ENCODE data around the gene PATJ.
A peak's percentile ranks its signal among the peaks of the same experiment; 100 is the strongest.

The PATJ gene

DNA sequence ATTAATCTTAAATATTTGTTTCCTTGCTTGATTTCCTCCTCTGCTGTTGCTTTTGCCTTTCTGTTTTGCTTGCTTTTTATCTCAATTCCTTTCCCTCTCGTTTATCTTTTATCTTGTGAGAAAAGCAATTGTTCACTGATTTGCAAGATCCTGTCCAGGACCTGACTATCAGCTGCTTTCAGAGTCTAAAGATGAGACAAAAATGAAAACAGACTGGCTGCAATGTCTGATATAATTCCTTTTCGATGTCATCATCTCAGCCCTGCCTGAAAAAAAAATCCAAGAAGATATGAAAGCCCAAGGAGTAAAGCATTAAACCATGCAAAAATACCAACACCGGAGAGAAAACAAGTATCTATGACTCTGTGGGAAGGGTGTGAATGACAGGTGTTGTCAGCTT lies 225.5 kb downstream of the PATJ start:
- TF ChIP-seq, protein P1, sequence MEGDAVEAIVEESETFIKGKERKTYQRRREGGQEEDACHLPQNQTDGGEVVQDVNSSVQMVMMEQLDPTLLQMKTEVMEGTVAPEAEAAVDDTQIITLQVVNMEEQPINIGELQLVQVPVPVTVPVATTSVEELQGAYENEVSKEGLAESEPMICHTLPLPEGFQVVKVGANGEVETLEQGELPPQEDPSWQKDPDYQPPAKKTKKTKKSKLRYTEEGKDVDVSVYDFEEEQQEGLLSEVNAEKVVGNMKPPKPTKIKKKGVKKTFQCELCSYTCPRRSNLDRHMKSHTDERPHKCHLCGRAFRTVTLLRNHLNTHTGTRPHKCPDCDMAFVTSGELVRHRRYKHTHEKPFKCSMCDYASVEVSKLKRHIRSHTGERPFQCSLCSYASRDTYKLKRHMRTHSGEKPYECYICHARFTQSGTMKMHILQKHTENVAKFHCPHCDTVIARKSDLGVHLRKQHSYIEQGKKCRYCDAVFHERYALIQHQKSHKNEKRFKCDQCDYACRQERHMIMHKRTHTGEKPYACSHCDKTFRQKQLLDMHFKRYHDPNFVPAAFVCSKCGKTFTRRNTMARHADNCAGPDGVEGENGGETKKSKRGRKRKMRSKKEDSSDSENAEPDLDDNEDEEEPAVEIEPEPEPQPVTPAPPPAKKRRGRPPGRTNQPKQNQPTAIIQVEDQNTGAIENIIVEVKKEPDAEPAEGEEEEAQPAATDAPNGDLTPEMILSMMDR (conservative IDR thresholded peaks at IDR 0.05; ENCODE audit: low read depth, low read length), result no peak
- no peak overlapping the region for H3K4me3 ChIP-seq (ENCODE audit: low read depth, low read length)
- peak; percentile 49 for DNase-seq (ENCODE audit: low read depth)

DNA sequence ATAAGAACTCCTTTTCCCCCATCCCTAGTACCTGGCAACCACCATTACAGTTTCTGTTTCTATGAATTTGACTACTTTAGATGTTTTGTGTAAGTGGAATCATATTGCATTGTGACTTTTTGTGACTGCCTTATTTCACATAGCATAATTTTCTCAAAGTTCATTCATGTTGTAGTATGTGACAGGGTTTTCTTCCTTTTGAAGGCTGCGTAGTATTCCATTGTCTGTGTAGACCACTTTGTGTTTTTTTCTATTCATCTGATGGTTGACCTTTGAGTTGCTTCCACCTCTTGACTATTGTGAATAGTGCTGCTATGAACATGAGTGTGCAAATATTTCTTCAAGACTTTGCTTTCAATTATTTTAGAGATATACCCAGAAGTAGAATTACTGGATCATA lies 226.6 kb downstream of the PATJ start:
- TF ChIP-seq, protein P1 (conservative IDR thresholded peaks at IDR 0.05; ENCODE audit: low read depth, low read length), result no peak

DNA sequence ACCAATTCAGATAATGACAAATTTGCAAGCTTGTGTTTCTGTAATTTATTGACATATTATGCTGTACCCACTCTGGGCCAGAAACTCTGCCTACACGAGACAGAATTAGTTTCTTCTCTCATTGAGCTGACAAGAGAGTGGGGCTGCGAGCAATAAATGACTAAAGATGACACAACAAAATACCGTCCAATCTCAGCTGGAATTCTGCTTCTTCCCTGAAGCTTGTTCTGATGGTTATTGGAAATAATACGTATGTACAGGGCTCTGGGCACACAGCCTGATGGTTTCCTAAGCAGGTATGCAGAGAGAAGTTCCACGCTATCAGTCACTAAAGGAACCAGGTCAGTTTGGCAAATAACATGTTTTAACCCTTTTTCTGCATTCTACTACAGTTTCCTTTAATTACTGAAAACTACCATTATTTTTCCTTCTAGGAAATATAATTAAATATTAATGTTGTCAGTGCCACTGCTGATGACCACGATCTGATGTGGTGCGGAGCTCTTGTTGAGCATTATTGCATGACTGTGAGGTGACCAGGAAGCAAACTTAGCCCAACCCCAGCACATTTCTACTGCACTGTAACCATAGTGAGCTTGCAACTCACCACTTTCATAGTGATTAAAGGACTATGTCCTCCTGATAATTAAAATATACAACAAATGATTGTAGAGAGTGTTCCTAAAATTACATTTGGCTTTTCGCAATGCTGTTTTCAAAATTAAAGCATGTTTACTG lies 231.0 kb downstream of the PATJ start:
- no peak for DNase-seq (ENCODE audit: low read depth)
- TF ChIP-seq, protein P1 (conservative IDR thresholded peaks at IDR 0.05; ENCODE audit: low read depth, low read length), result no peak
- no peak overlapping the region for H3K4me3 ChIP-seq (ENCODE audit: low read depth, low read length)

More for the DNA sequence above, 226.6 kb downstream of the PATJ start:
- DNase-seq (ENCODE audit: low read depth), result no peak
- H3K4me3 ChIP-seq (ENCODE audit: low read depth, low read length), result no peak overlapping the region

DNA sequence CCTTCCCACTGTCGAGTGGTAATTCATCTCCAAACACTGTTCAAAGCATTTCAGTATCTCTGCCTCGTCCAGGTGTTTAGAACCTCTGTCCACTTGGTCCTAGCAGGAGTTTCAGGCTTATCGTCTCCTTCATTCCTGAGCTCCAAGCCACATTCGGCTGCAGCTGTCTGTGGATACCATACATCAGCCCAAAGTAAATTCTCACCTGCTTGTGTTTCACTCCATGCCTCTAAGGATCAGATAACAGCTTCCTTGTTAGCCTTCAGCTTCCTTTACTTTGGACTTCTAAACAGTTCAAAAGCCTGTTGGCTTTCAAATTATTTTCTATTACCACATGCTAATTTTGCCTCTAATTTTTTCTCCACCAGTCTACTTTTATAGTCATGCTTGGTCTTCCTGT lies 233.4 kb downstream of the PATJ start:
- TF ChIP-seq, protein P1 (conservative IDR thresholded peaks at IDR 0.05; ENCODE audit: low read depth, low read length), result no peak
- DNase-seq (ENCODE audit: low read depth), result no peak
- no peak overlapping the region for H3K4me3 ChIP-seq (ENCODE audit: low read depth, low read length)

DNA sequence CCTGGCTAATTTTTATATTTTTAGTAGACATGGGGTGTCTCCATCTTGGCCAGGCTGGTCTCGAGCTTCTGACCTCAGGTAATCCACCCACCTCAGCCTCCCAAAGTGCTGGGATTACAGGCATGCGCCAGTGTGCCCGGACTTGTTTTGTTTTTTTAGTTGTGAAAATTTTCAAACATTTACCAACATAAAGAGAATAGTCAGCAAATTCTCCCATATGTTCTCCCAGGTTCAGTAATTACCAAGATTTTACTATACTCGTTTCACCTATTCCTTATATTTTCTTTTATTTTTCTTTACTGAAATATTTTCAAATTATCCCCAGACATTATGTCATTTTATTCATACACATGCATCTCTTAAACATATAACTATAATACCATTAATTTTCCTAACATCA lies 234.3 kb downstream of the PATJ start:
- DNase-seq (ENCODE audit: low read depth), result no peak
- TF ChIP-seq, protein P1 (conservative IDR thresholded peaks at IDR 0.05; ENCODE audit: low read depth, low read length), result no peak
- no peak overlapping the region for H3K4me3 ChIP-seq (ENCODE audit: low read depth, low read length)

DNA sequence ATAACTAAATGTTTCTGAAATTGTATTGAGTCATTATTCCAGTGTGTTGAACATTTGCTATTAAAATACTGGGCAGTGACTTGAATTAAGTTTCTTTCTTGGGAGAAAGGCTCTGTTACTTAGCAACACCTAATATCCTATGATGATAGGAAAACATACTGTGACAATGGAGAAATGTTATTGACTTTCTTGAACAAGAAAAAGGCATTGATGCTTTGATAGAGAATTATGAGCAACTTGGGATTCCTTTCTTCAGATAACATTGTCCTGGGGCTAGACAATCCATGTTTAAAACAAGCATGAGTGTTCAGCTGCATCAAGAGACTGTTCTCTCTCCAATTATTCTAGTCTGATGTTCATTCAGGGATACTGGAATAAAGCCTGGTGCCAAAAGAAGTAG lies 236.5 kb downstream of the PATJ start:
- DNase-seq (ENCODE audit: low read depth), result no peak
- TF ChIP-seq, protein P1 (conservative IDR thresholded peaks at IDR 0.05; ENCODE audit: low read depth, low read length), result no peak

DNA sequence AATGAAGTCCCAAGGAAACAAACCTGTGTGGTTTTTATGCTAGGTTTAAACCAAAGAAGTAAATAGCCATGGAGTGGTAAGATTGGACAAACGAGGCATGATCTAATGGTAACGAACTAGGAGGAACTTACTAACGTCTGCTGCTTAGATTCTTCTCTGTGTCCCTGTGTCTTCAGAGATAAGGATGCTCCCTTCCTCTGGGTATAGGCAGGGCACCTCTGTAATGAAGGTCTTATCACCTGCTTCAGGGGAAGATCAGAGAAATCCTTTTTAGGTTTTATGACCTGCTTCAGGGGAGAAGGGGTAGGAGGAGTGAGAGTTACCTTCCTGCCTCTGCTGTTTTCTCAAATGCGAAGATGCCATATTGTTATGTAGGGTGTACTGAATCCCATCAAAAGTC lies 237.4 kb downstream of the PATJ start:
- no peak for DNase-seq (ENCODE audit: low read depth)
- H3K4me3 ChIP-seq (ENCODE audit: low read depth, low read length), result no peak overlapping the region
- TF ChIP-seq, protein P1 (conservative IDR thresholded peaks at IDR 0.05; ENCODE audit: low read depth, low read length), result no peak

More for the DNA sequence above, 236.5 kb downstream of the PATJ start:
- no peak overlapping the region for H3K4me3 ChIP-seq (ENCODE audit: low read depth, low read length)

All from choroid plexus epithelial cell (primary cell).